ENCODE results near the gene ZIK1. TPM values are rescaled to one million over a fixed set of nuclear protein-coding genes. Genes with fewer than 3 reads are reported as not detected.
A peak's percentile ranks its signal among the peaks of the same experiment; 100 is the strongest.

ZIK1 gene
- total RNA-seq, 6 experiments from 2014 or later = 0.80 to 3.0 (median 1.3) TPM

- peaks cover 95% of the 10 kb centered on the region for H3K9me3 Mint-ChIP-seq
Measured at GRCh38 chr19:57566396-57567265, 17.3 kb upstream of the ZIK1 start.

GRCh38 chr19:57570707-57571106 lies 13.2 kb upstream of the ZIK1 start:
- Mint-ChIP-seq H3K36me3 (ENCODE audit: low read depth) (peaks cover 83% of the 10 kb centered on the region), H3K27me3 (ENCODE audit: insufficient read depth) (peaks cover 1% of the 10 kb centered on the region), H3K9me3 (peaks cover 98% of the 10 kb centered on the region), H3K27ac (no peak overlapping the region), H3K4me3 (no peak overlapping the region), H3K4me1 (ENCODE audit: low read depth) (no peaks in the 10 kb centered on the region)
- TF ChIP-seq CTCF (IDR thresholded peaks at IDR 0.05) = no peak
- DNase-seq = no peak

More at GRCh38 chr19:57566396-57567265, 17.3 kb upstream of the ZIK1 start:
- DNase-seq = no peak
- TF ChIP-seq CTCF (IDR thresholded peaks at IDR 0.05) = no peak
- Mint-ChIP-seq H3K27me3 (ENCODE audit: insufficient read depth) (no peaks in the 10 kb centered on the region; the same call in 1 of the 2 replicates), H3K27ac (no peak overlapping the region), H3K4me3 (no peak overlapping the region), H3K36me3 (ENCODE audit: low read depth) (peaks cover 58% of the 10 kb centered on the region), H3K4me1 (ENCODE audit: low read depth) (no peaks in the 10 kb centered on the region)

GRCh38 chr19:57572415-57572947 lies 11.5 kb upstream of the ZIK1 start:
- H3K27me3 Mint-ChIP-seq (ENCODE audit: insufficient read depth) = peaks cover 1% of the 10 kb centered on the region
- no peak overlapping the region for H3K27ac Mint-ChIP-seq
- no peak overlapping the region for H3K4me3 Mint-ChIP-seq
- H3K4me1 Mint-ChIP-seq (ENCODE audit: low read depth) = peaks cover 3% of the 10 kb centered on the region
- DNase-seq = no peak
- no peak for TF ChIP-seq CTCF (IDR thresholded peaks at IDR 0.05)
- peaks cover 87% of the 10 kb centered on the region for H3K36me3 Mint-ChIP-seq (ENCODE audit: low read depth)
- H3K9me3 Mint-ChIP-seq = peaks cover 98% of the 10 kb centered on the region

GRCh38 chr19:57576661-57577060 lies 7.3 kb upstream of the ZIK1 start:
- DNase-seq = no peak
- H3K36me3 Mint-ChIP-seq (ENCODE audit: low read depth) = peaks cover 66% of the 10 kb centered on the region
- peaks cover 1% of the 10 kb centered on the region for H3K27me3 Mint-ChIP-seq (ENCODE audit: insufficient read depth)
- H3K27ac Mint-ChIP-seq = no peak overlapping the region
- H3K4me1 Mint-ChIP-seq (ENCODE audit: low read depth) = peaks cover 11% of the 10 kb centered on the region
- TF ChIP-seq CTCF (IDR thresholded peaks at IDR 0.05) = no peak
- peaks cover 67% of the 10 kb centered on the region for H3K9me3 Mint-ChIP-seq
- H3K4me3 Mint-ChIP-seq = no peak overlapping the region; the same call in 1 of the 2 replicates

GRCh38 chr19:57578487-57579205 lies 5.3 kb upstream of the ZIK1 start, which contains the start of gene ZNF416:
Gene ZNF416 (minus strand): TSS chr19:57578911. CDS start chr19:57578704, 207 bp downstream.
- Mint-ChIP-seq H3K4me1 (ENCODE audit: low read depth) (peaks cover 11% of the 10 kb centered on the region), H3K4me3 (peak within 1 kb of the TSS; percentile 89), H3K9me3 (peaks cover 56% of the 10 kb centered on the region), H3K27me3 (ENCODE audit: insufficient read depth) (peaks cover 4% of the 10 kb centered on the region), H3K36me3 (ENCODE audit: low read depth) (peaks cover 47% of the 10 kb centered on the region), H3K27ac (peak within 1 kb of the TSS; percentile 52)
- TF ChIP-seq CTCF (IDR thresholded peaks at IDR 0.05) = peak; percentile 41; the same call in 1 of the 2 replicates
- DNase-seq = peak; percentile 97
